Right lobe of liver (tissue), 6 donors: ENCODE results near the gene RMND1. TPM values are rescaled to one million over a fixed set of nuclear protein-coding genes. Genes with fewer than 3 reads are reported as not detected.
A peak's percentile ranks its signal among the peaks of the same experiment; 100 is the strongest.

Source experiments
- ATAC-seq, 4 donors: fragments of 200-7000 bp; cut with Tn5 transposase; one replicate each; pipeline ENCODE4 v1.9.1; 2020; ENCODE audit warnings: mild to moderate bottlenecking in 4 of 4, moderate library complexity in 4 of 4
- DNase-seq, 3 donors: peaks; one replicate each; pipeline ENCODE4 v3.0.0-alpha.2; 2020
- H3K27ac ChIP-seq, 3 donors: fragments of 200-600 bp; one replicate each; pipeline ENCODE4 v1.8.0; 2022
- H3K27me3 ChIP-seq, 2 donors: fragments of 200-600 bp; one replicate each; pipeline ENCODE4 v1.8.0; 2022
- H3K36me3 ChIP-seq, 4 donors: fragments of 200-600 bp; sonication (generic) in 1 of 4; one replicate each; pipeline versions ENCODE4 v1.5.1 to v1.8.0; 2017 to 2022; ENCODE audit warnings: control low read depth in 1 of 4
- H3K4me1 ChIP-seq, 4 donors: fragments of 200-600 bp; sonication (generic) in 1 of 4; one replicate each; pipeline versions ENCODE4 v1.5.1 to v1.8.0; 2017 to 2022; ENCODE audit warnings: control low read depth in 1 of 4
- H3K4me3 ChIP-seq, 3 donors: fragments of 200-600 bp; one replicate each; pipeline ENCODE4 v1.8.0; 2022
- H3K9me3 ChIP-seq, 4 donors: fragments of 200-600 bp; sonication (generic) in 1 of 4; one replicate each; pipeline versions ENCODE4 v1.5.1 to v1.8.0; 2017 to 2022; ENCODE audit warnings: control low read depth in 1 of 4
- POLR2A ChIP-seq: fragments of 450-650 bp; IDR thresholded peaks from one replicate; pipeline ENCODE4 v1.6.1; 2017; ENCODE audit warnings: antibody characterized with exemption, mild to moderate bottlenecking
- WGBS: methylation state at CpG from one replicate; pipeline ENCODE4 v1.1.6; 2018; ENCODE audit warnings: low coverage, low lambda C conversion rate; ENCODE audit not compliant: insufficient coverage; ENCODE audit errors: missing lambda C conversion rate; 5-methylcytosine and 5-hydroxymethylcytosine counted together
- intact Hi-C, 2 donors: fragments of 100-400 bp; cut with DNase I; formaldehyde crosslinking; loops; one replicate each; pipeline versions ENCODE4 v1.11.2 to v1.14.1; 2022
- total RNA-seq, 6 experiments: library from RNA; depleted of rRNA in 2 of 6; stranded (reverse); fragments of >200 nt in 2 of 6; fragmentation: NEBNext Ultra II Directional in 3 of 6; extraction: Animal tissue kit (Norgen Biotek cat#: 25700) in 3 of 6; gene quantifications; one replicate each; pipeline versions ENCODE4 v1.1.0 to v1.2.4, GENCODE V29; 2016 to 2023
- TF ChIP-seq, protein P1 (sequence below), 4 donors: fragments of 200-600 bp in 3 of 4; fragments of 450-650 bp in 1 of 4; IDR thresholded peaks; one replicate each; pipeline versions ENCODE4 v1.5.1 to v1.8.0; 2016 to 2022; ENCODE audit warnings: antibody characterized with exemption in 4 of 4, mild to moderate bottlenecking in 2 of 4
- donor health status: DM: no; HTN: yes; CAD: no.
- donor health status: DM: no; HTN: no; CAD: no.
- donor health status: DM: no; HTN: no; CAD: no.
- donor health status: DM: no; HTN: yes; CAD: no.
- donor health status: DM: no; HTN: yes; CAD: no.

Gene RMND1
- total RNA-seq, 6 experiments from 2014 or later, result 13.1 to 23.4 (median 19.5) TPM

DNA sequence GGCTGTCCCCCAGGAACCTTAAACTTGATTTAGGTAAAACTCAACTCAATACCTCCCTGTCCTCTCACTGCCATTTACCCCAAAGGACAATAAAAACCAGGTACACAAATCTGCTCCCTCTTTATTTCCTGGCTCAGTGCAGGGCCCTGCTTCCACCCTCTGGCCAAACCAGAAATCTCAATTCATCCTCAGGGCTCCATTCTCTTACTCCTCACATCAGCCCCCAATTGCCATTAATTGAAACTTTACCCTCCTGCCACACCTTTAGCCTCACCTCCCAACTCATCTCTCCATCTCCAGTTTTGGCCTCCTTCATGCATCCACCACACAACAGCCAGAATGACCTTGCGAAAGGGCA lies 71.1 kb downstream of the RMND1 start:
- no CpG with 5 or more reads among the region's 1 CpG for WGBS
- H3K4me1 ChIP-seq, result peaks cover 0 to 16% (median 5%) of the 10 kb centered on the region in 4 donors
- TF ChIP-seq POLR2A, result no peak
- TF ChIP-seq, protein P1, sequence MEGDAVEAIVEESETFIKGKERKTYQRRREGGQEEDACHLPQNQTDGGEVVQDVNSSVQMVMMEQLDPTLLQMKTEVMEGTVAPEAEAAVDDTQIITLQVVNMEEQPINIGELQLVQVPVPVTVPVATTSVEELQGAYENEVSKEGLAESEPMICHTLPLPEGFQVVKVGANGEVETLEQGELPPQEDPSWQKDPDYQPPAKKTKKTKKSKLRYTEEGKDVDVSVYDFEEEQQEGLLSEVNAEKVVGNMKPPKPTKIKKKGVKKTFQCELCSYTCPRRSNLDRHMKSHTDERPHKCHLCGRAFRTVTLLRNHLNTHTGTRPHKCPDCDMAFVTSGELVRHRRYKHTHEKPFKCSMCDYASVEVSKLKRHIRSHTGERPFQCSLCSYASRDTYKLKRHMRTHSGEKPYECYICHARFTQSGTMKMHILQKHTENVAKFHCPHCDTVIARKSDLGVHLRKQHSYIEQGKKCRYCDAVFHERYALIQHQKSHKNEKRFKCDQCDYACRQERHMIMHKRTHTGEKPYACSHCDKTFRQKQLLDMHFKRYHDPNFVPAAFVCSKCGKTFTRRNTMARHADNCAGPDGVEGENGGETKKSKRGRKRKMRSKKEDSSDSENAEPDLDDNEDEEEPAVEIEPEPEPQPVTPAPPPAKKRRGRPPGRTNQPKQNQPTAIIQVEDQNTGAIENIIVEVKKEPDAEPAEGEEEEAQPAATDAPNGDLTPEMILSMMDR (IDR thresholded peaks at IDR 0.05), result no peak

DNA sequence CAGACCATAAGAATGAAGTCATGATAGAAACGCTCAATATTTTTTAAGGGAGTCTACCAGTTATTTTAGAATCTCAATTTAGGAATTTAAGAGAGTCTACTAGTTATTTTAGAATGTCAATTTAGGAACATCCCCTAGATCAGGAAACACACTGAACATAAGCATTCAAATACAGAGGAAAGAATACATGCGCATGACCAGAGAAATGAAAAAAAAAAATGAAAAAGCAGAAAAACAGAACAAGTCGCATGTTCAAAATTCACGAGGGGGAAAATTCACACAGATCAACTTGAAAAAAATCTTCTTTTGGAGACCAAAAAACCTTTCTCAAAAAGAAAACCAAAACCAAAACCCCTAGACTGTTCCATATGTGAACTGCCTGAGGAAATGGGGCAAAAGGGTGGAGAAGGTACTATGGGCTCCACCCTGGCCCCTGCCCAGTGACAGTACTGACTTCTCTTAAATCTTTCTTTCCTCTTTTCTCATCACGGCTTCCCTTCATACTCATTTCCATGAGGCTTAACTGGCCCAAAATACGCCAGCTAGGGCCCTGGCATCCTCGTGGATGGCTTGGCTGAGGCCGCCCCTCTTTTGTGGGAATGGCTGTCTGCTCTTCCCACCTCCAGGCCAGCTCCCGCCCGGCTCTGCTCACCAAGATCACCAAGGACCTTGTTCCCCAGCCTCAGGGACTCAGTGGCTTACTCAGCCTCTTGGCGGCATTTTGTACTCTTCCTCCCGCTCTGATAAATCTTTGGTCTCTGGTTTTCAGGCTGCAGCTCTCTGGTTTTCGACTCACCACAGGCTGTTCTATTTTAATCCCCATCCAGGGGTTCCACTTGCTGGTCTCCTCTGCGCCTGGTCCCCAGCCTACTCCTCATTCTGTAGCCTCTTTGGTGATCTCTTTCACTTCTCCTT lies 71.7 kb downstream of the RMND1 start:
- 58% methylated on average over 11 of the region's 14 CpGs for WGBS
- intact Hi-C loops, result no loop called here
- Histone ChIP-seq H3K4me3 (no peak overlapping the region), H3K27ac (peak overlapping the region in 2 of 3 donors; percentile 25 to 37), H3K36me3 (no peaks in the 10 kb centered on the region), H3K4me1 (peaks cover 0 to 10% (median 3%) of the 10 kb centered on the region in 4 donors), H3K9me3 (no peaks in the 10 kb centered on the region), H3K27me3 (no peaks in the 10 kb centered on the region)
- TF ChIP-seq POLR2A, result no peak
- TF ChIP-seq, protein P1 (IDR thresholded peaks at IDR 0.05), result no peak
- ATAC-seq, result peak; percentile 39 to 77 (median 60)
- no peak for DNase-seq

More for the DNA sequence above, 71.1 kb downstream of the RMND1 start:
- Histone ChIP-seq H3K36me3 (no peaks in the 10 kb centered on the region), H3K27me3 (no peaks in the 10 kb centered on the region), H3K9me3 (no peaks in the 10 kb centered on the region), H3K27ac (peak overlapping the region in 1 of 3 donors; percentile 37), H3K4me3 (no peak overlapping the region)
- ATAC-seq (no peak), DNase-seq (no peak)
- intact Hi-C loops, result no loop called here

DNA sequence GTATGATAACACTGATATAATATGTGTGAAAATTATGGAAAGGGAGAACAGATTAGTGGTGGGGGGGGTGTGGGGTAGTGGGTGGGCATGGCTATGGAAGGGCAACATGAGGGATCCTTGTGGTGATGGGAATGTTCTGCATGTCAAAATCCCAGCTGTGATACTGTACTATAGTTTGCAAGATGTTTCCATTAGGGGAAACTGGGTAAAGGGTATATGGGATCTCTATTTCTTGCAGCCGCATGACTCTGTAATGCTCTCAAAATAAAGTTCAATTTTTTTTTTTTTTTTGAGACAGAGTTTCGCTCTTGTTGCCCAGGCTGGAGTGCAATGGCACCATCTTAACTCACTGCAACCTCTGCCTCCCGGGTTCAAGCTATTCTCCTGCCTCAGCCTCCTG lies 74.8 kb downstream of the RMND1 start:
- Histone ChIP-seq H3K27me3 (no peaks in the 10 kb centered on the region), H3K27ac (no peak overlapping the region), H3K4me1 (peaks cover 0 to 11% (median 3%) of the 10 kb centered on the region in 4 donors), H3K9me3 (no peaks in the 10 kb centered on the region), H3K36me3 (peaks cover 0 to 3% (median 0%) of the 10 kb centered on the region in 4 donors), H3K4me3 (no peak overlapping the region)
- ATAC-seq, result no peak
- 76% methylated on average over 3 of the region's 3 CpGs for WGBS
- DNase-seq, result no peak
- intact Hi-C loops, result no loop called here
- no peak for TF ChIP-seq POLR2A
- TF ChIP-seq, protein P1 (IDR thresholded peaks at IDR 0.05), result no peak

DNA sequence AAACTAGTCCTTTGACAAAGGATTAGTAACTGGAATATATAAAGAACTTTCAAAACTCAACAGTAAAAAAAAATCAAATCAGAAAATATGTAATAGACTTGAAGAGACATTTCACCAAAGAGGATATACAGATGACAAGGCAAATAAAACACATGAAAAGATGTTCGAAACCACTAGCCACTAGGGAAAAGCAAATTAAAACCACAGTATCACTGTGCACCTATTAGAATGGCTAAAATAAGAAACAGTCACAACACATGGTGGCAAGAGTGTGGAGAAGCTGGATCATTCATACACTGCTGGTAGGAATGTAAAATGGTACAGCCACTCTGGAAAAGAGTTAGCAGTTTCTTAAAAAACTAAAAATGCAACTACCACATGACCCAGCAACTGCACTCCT lies 75.5 kb downstream of the RMND1 start:
- ATAC-seq (no peak), DNase-seq (no peak)
- H3K9me3 ChIP-seq, result no peaks in the 10 kb centered on the region
- H3K27me3 ChIP-seq, result no peaks in the 10 kb centered on the region
- H3K4me3 ChIP-seq, result no peak overlapping the region
- peaks cover 0 to 11% (median 3%) of the 10 kb centered on the region in 4 donors for H3K4me1 ChIP-seq
- peaks cover 0 to 10% (median 2%) of the 10 kb centered on the region in 4 donors for H3K36me3 ChIP-seq
- H3K27ac ChIP-seq, result no peak overlapping the region
- WGBS, result 56% methylated on average over 1 of the region's 1 CpG
- TF ChIP-seq POLR2A, result no peak
- TF ChIP-seq, protein P1 (IDR thresholded peaks at IDR 0.05), result no peak
- intact Hi-C loops, result no loop called here
